Endodermal cell (in vitro differentiated cells): ENCODE results near the gene TGM3. TPM values are rescaled to one million over a fixed set of nuclear protein-coding genes. Genes with fewer than 3 reads are reported as not detected.

Source experiments
- DNase-seq: peaks from one replicate; pipeline ENCODE4 v3.0.0-alpha.2; 2017
- H3K27ac ChIP-seq: 2 replicates; pipeline ENCODE4 v1.5.1; 2013; ENCODE audit warnings: mild to moderate bottlenecking, low read depth, low read length, moderate library complexity
- H3K27me3 ChIP-seq: 2 replicates; pipeline ENCODE4 v1.6.1; 2013; ENCODE audit warnings: mild to moderate bottlenecking, low read length, moderate library complexity; ENCODE audit not compliant: insufficient read depth, control insufficient read depth, poor library complexity, severe bottlenecking
- H3K36me3 ChIP-seq: 2 replicates; pipeline ENCODE4 v1.7.0; 2013; ENCODE audit warnings: mild to moderate bottlenecking, low read length, moderate library complexity; ENCODE audit not compliant: control insufficient read depth, insufficient read depth
- H3K4me1 ChIP-seq: one replicate; pipeline ENCODE4 v1.7.0; 2013; ENCODE audit warnings: low read length; ENCODE audit not compliant: control insufficient read depth, insufficient read depth
- H3K4me3 ChIP-seq: 2 replicates; pipeline ENCODE4 v1.5.1; 2013; ENCODE audit warnings: mild to moderate bottlenecking, low read length, moderate library complexity
- H3K9ac ChIP-seq: 2 replicates; pipeline ENCODE4 v1.6.1; 2013; ENCODE audit warnings: mild to moderate bottlenecking, low read length, moderate library complexity; ENCODE audit not compliant: poor library complexity, severe bottlenecking; ENCODE audit errors: extremely low read depth
- H3K9me3 ChIP-seq: 2 replicates; pipeline ENCODE4 v1.6.1; 2013; ENCODE audit warnings: mild to moderate bottlenecking, low read length, moderate library complexity; ENCODE audit not compliant: control insufficient read depth
- H3K27ac Mint-ChIP-seq: 2 replicates; pipeline ENCODE4 v1.8.0; 2020; ENCODE audit warnings: mixed read lengths
- H3K27me3 Mint-ChIP-seq: 2 replicates; pipeline ENCODE4 v1.8.0; 2021; ENCODE audit warnings: mild to moderate bottlenecking, mixed read lengths; ENCODE audit not compliant: insufficient read depth
- H3K36me3 Mint-ChIP-seq: 2 replicates; pipeline ENCODE4 v1.8.0; 2020; ENCODE audit warnings: low read depth, mixed read lengths
- H3K4me1 Mint-ChIP-seq: 2 replicates; pipeline ENCODE4 v1.8.0; 2020; ENCODE audit warnings: mixed read lengths
- H3K4me3 Mint-ChIP-seq: 2 replicates; pipeline ENCODE4 v1.8.0; 2020; ENCODE audit warnings: mild to moderate bottlenecking, moderate library complexity, mixed read lengths
- H3K9me3 Mint-ChIP-seq: 2 replicates; pipeline ENCODE4 v1.8.0; 2020; ENCODE audit warnings: mild to moderate bottlenecking, mixed read lengths
- WGBS, 2 experiments: methylation state at CpG; one replicate each; pipeline versions ENCODE4 v1.1.5 to v1.1.7; 2013; ENCODE audit warnings: missing lambda C conversion rate in 2 of 2, mixed read lengths in 1 of 2; ENCODE audit not compliant: insufficient coverage in 1 of 2, insufficient read length in 1 of 2; 5-methylcytosine and 5-hydroxymethylcytosine counted together
- total RNA-seq, 2 donors: library from RNA; stranded (reverse); fragmentation: NEBNext Ultra II Directional in 1 of 2; extraction: Animal tissue kit (Norgen Biotek cat#: 25700) in 1 of 2; gene quantifications; 2 replicates in 1 of 2; 3 replicates in 1 of 2; pipeline ENCODE4 v1.2.1, GENCODE V29; 2021
- TF ChIP-seq, protein P1 (sequence below): fragments of 200-600 bp; sonication (generic); conservative IDR thresholded peaks from 2 replicates; pipeline ENCODE4 v1.5.0; 2021; ENCODE audit warnings: antibody characterized with exemption, mild to moderate bottlenecking

Gene TGM3
- total RNA-seq, 2 donors from 2014 or later, result 0.29 to 0.38 TPM

DNA sequence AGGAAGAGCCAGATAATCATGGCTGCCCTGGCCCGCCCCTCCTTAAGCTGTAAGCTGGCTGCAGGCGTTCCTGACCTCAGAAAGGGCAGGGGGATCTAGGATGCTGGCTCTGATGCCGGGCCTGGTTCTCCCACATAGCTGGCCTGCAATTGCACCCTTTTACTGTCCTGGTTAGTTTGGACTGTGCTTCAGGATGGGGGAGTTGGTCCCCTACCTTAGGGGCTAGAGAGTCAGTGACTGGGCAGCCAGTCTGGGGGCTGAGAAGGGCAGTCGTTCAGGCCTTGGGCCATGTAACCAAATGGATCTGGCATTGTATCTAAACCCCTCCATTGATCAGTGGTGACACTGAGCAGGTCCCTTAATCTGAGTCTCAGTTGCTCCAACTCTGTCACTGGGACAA, 40.7 kb downstream of the TGM3 start:
- H3K9ac ChIP-seq, result no peak overlapping the region
- Mint-ChIP-seq H3K36me3 (no peaks in the 10 kb centered on the region), H3K4me3 (no peak overlapping the region), H3K27me3 (peaks cover 5% of the 10 kb centered on the region), H3K4me1 (no peaks in the 10 kb centered on the region), H3K9me3 (no peaks in the 10 kb centered on the region), H3K27ac (no peak overlapping the region)
- DNase-seq, result no peak
- 86 to 90% methylated on average over 3 to 4 of the region's 4 CpGs for WGBS, 2 experiments
- H3K27ac ChIP-seq, result no peak overlapping the region
- TF ChIP-seq, protein P1, sequence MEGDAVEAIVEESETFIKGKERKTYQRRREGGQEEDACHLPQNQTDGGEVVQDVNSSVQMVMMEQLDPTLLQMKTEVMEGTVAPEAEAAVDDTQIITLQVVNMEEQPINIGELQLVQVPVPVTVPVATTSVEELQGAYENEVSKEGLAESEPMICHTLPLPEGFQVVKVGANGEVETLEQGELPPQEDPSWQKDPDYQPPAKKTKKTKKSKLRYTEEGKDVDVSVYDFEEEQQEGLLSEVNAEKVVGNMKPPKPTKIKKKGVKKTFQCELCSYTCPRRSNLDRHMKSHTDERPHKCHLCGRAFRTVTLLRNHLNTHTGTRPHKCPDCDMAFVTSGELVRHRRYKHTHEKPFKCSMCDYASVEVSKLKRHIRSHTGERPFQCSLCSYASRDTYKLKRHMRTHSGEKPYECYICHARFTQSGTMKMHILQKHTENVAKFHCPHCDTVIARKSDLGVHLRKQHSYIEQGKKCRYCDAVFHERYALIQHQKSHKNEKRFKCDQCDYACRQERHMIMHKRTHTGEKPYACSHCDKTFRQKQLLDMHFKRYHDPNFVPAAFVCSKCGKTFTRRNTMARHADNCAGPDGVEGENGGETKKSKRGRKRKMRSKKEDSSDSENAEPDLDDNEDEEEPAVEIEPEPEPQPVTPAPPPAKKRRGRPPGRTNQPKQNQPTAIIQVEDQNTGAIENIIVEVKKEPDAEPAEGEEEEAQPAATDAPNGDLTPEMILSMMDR, result no peak
- H3K9me3 ChIP-seq, result no peaks in the 10 kb centered on the region
- no peaks in the 10 kb centered on the region for H3K27me3 ChIP-seq
- H3K4me1 ChIP-seq, result no peaks in the 10 kb centered on the region
- no peaks in the 10 kb centered on the region for H3K36me3 ChIP-seq
- H3K4me3 ChIP-seq, result no peak overlapping the region

DNA sequence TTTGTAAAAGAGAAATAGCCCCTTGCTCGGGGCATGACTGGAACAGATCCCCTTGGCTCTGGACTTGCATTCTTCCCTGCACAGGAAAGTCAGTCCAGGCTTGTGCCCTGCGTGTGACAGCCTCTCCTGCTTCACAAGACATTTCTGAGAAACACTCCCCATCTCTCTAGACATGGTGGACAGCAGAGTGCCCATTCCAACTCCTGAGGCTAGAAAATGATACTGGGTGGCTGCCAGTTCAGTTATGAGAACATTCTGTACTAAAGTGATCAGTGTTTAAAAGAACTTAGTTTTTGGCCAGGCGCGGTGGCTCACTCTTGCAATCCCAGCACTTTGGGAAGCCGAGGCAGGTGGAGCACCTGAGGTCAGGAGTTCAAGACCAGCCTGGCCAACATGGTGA, 41.3 kb downstream of the TGM3 start:
- no peaks in the 10 kb centered on the region for H3K36me3 ChIP-seq
- H3K9me3 ChIP-seq, result no peaks in the 10 kb centered on the region
- Mint-ChIP-seq H3K27me3 (peaks cover 2% of the 10 kb centered on the region), H3K27ac (no peak overlapping the region), H3K9me3 (no peaks in the 10 kb centered on the region), H3K4me1 (no peaks in the 10 kb centered on the region), H3K4me3 (no peak overlapping the region), H3K36me3 (no peaks in the 10 kb centered on the region)
- H3K9ac ChIP-seq, result no peak overlapping the region
- H3K4me3 ChIP-seq, result no peak overlapping the region
- WGBS, 2 experiments, result 93 to 96% methylated on average over 5 of the region's 5 CpGs
- no peaks in the 10 kb centered on the region for H3K4me1 ChIP-seq
- H3K27me3 ChIP-seq, result no peaks in the 10 kb centered on the region
- TF ChIP-seq, protein P1, result no peak
- no peak overlapping the region for H3K27ac ChIP-seq
- no peak for DNase-seq

DNA sequence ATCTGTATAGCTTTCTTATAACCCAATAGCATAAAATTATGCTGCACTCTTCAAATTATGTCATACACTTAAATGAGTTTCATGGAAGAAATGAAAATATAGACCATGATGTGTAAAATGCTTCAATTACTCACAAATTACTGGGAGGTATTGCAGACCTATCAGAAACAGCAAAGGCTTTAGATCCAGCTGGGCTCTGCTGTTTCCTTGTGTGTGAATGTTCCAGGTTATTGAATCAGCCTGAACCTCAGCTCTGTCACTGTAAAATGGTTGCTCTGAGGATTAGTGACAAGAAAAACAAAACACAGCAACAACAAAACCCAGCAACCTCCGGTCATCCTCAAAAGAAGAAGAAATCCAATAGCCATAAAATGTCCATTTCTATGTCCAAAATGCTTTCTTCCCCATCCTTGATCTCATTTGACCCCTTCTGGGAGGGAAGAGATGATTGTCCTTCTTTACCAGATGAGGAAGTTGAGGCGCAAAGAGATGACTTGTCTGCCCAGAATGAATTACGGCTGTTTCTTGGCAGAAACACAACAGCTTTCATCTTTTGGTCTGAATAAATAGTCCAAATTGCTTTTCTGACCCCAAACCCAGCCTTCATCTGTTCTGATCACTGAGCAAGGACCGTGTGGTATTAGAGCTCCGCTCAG, 42.7 kb downstream of the TGM3 start:
- no peak for DNase-seq
- 75 to 83% methylated on average over 3 to 5 of the region's 5 CpGs for WGBS, 2 experiments
- H3K36me3 Mint-ChIP-seq, result no peaks in the 10 kb centered on the region
- H3K4me3 ChIP-seq, result no peak overlapping the region
- H3K27ac ChIP-seq, result no peak overlapping the region
- no peaks in the 10 kb centered on the region for H3K9me3 Mint-ChIP-seq
- no peaks in the 10 kb centered on the region for H3K27me3 ChIP-seq
- no peaks in the 10 kb centered on the region for H3K4me1 ChIP-seq
- H3K4me3 Mint-ChIP-seq, result no peak overlapping the region
- TF ChIP-seq, protein P1, result no peak
- no peaks in the 10 kb centered on the region for H3K36me3 ChIP-seq
- no peaks in the 10 kb centered on the region for H3K4me1 Mint-ChIP-seq
- H3K27me3 Mint-ChIP-seq, result peaks cover 2% of the 10 kb centered on the region
- H3K9me3 ChIP-seq, result no peaks in the 10 kb centered on the region
- H3K27ac Mint-ChIP-seq, result no peak overlapping the region
- no peak overlapping the region for H3K9ac ChIP-seq
